Measurements from ENCODE around the gene SLAIN2.
"Not testable (repeated sequence)": the region's sequence is repeated elsewhere in the genome, so short reads cannot be mapped to it uniquely, and the experiment has no call there.

The SLAIN2 gene

DNA sequence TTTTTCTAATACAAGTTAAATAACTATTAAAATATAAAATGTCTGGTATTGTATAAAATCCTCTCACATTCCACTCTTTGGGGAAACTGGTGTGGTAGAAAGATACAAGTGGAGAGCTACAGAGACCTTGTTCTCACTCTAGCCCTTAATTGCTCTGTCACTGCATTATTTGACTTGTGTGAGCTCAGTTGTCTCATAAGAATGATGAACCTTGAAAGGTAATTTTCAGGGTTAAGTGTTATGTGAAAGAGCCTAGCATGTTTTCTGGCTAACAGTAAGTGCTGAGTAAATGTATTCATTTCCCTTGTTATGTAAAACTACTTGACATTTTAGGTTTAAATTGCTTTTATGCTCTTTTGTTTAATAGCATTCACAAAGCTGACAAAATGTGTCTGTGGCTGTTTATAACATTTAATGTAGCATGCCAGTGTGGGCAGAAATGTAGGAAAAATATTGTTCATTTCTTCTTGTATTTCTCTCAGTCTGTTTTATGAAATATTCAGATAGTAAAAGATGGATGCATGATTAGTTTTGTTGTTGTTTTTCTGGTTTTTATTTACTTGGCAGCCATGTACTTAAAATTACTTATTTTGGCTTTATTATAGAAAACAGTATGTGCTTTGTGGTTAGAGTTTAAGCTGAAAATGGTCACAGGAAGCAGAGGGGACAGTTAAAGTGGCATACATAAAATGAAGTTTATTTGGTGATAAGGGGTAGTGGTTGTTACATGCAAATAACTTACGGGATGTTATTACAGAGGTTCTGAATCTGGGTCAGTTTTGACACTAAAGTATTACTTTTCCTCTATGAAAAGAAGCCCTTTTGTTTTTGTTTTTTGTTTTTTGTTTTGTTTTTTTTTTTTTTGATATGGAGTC is 29.2 kb downstream of the SLAIN2 start:
- DNase-seq, result no peak

DNA sequence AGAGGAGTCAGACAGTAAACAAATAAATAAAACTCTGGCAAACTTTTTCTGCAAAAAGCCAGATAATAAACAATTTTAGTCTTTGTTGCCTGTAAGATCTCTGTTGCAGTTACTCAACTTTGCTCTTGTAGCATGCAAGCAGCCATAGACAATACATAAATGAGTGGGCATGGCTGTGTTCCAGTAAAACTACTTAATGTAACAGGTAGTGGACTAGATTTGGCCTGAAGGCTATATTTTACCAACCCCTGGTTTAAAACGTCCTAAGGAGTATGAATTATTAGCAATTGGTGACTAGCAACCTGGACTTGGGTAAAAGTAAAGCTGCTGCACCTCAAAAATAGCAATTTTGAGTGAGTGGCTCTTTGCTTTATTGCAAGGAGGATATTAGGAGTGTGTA is 30.9 kb downstream of the SLAIN2 start:
- DNase-seq, result no peak

DNA sequence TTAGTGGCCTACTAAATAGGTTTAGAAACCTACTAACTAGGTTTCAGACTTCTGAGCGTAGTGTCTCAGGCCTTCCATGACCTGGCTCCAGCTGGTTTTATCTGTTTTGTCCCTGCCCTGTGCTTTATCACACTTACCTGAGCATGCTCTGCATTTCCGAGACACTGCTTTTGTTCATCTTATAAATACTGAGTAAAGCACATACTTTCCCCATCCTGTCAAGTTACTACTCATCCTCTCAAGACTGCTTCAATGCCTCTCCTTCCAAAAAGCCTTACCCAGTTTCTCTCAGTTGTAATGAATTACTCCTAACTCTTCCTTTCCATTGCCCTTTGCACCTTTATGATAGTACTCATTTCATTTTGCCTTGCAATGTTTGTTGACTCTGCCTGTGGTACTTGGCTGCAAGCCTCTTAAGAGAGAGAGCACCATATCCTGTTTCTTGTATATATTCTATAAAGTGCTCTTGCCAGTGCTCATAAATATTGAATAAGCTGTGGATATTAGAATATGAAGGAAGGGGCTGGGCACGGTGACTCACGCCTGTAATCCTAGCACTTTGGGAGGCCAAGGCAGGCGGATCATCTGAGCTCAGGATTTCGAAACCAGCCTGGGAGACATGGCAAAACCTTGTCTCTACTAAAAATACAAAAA is 34.4 kb downstream of the SLAIN2 start:
- peak; percentile 87 for DNase-seq

DNA sequence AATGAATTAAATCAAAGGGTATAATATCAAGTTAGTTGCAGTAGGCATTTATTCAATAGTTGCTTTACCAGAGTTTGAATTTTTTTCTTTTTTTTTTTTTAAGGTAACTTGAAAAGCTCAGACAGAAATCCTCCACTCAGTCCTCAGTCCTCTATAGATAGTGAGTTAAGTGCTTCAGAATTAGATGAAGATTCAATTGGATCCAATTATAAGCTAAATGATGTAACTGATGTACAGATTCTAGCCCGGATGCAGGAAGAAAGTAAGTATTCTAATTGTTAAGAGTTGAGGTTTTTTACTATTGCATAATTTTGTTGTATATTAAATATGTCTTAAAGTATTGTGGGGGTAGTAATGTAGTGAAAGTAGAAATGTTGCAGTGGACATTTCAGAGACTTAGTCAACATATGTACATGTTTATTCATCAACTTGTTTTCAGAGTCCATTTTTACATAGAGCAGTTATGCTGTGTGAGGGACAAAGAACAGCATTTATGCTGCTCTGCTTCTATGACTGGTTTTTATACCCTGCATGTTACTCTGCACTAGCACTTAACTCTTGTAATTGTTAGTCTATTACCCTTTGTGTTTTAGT is 38.4 kb downstream of the SLAIN2 start:
- no peak for DNase-seq

DNA sequence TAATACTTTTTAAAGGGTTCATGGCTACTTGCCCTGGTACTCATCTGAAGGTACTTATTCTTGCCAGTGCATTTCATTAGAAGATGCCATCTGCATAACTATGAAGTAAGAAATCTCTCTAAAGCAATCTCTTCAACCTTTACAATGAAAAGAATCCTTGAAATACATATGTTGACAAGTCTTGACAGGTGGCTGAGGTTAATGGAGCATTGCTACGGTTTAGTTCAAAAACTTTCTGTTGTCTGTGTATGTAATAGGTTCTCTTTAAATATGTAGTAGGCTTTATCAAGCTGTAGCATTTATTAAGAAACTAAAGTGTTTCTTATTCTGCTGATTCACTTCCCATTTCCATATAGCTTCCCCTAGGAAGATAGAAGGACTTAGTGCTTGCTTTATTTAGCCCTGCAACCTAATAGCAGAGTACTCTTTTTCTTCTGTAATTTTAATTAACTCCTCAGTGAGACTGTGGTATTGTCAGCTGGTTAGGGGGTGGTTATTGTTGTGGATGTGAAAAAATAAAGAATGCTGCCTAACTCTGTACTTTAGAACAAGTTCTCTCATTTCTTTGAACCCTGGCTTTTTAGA is 39.3 kb downstream of the SLAIN2 start:
- DNase-seq, result no peak

DNA sequence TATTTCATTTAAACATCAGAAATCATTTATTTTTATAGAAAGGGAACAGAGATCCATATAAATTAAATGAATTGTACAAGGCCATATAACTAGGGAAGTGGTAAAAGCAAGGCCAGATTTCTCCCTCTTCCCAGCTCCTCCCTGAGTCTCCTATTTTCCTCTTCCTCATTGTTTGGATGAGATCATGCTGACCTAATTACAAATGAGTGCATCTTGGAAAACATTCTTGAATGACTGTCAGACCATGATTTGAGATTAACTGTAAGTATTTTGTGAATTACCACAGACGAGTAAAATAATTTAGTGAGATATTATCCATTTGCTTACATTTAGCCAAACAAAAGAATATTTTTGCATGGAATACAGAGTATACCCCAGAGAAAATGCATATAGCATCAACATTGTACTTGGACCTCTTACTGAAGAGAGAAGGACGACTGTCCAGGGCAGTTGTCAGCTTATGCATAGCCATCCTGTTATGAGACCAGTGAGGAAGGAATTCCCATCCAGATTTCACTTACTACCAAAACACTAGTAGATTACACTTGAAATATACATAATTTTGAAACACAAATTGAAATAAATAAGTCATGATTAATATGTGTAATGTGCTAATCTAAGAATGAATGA is 47.3 kb downstream of the SLAIN2 start:
- no peak for DNase-seq

DNA sequence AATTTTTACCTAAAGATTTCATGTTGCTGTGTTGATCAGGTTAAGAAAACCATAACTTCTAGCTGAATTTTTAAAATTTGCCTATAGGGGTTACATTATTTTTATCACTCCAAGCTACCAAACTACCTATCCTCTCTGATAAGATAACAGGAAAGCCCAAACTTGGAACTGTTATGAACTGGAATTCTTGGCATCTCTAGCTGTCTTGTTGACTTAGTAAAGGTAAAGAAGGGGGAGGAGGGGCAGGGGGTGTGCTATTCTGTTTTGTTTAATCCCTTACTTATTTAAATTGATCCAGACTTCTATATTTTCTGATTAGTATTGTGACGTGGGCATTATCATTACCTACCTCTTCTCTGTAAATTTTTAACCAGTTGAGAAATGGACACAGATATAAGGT is 54.7 kb downstream of the SLAIN2 start:
- DNase-seq, result no peak

DNA sequence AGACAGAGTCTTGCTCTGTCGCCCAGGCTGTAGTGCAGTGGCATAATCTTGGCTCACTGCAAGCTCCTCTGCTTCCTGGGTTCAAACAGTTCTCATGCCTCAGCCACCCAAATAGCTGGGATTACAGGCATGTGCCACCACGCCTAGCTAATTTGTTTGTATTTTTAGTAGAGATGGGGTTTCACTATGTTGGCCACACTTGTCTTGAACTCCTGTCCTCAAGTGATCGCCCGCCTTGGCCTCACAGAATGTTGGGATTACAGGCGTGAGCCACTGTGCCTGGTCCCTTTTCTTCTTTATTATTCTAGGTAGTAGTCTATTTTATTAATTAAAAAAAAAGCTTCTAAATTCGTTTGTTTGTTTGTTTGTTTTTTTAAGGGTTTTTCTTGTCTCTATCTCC is 59.1 kb downstream of the SLAIN2 start:
- DNase-seq, result no peak

DNA sequence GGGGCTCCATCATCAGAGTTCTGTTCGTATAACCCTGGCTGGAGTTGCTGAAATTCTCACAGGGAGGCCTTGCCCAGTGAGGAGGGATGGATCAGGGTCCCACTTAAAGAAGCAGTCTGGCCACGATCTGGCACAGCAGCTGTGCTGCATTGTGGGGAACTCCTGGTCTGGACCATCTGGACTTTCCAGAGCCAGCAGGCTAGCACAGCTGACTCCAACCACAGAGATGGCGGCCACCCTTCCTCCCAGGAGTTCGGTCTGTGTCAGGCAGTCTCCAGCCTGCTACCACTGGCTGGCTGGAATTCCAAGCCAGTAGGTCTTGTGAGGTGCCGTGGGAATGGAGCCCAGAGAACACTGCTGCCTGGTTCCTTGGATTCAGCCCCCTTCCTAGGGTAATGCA is 62.0 kb downstream of the SLAIN2 start:
- no peak for DNase-seq

DNA sequence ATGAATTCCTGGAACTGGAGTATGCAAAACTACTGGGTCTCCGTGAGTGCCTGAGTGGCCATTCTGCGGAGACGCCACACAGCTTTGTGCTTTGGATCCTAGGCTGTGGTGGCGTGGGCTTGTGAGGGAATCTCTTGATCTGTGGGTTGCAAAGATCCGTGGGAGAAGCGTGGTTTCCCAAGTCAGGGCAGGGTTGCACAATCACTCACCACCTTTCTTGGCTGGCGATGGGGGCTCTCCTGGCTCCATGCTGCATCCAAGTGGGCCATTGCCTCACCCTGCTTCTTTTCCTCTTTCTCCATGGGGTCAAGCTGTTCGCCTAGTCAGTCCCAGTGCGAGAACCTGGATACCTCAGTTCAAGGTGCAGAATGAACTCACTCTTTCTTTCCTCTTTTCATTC is 62.5 kb downstream of the SLAIN2 start:
- no peak for DNase-seq

DNA sequence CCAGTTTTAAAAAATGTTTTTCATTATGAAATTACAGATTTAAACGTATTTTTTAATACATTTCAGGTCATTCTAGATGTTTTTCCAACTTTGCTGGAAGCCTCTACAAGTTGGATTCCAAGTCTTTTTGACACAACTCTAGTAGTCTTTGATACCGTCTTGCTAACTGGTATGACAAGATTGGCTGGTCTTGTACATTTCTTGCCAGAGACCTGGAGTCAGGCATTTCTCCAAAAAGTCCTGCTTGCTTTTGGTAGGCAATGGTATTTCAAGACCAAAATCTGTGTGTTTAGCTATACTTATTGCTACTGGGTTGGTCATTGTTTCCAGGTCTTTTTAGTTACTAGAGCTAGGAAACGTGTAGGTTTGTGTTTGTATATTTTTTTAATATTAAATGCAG is 64.6 kb downstream of the SLAIN2 start:
- DNase-seq, result no peak

DNA sequence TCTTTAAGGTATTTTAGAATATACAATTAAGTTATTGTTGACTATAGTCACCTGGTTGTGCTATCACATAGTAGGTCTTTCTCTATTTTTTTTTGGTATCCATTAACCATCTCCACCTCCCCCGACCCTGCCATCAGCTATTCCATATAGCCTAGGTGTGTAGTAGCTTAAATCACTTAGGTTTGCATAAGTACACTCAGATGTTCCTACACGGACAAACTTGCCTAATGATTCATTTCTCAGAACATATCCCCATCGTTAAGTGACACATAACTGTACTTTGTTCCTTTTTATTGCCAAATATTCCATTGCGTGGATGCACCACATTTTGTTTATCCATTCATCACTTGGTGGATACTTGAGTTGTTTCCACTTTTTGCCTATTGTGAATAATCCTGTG is 67.9 kb downstream of the SLAIN2 start:
- no peak for DNase-seq

DNA sequence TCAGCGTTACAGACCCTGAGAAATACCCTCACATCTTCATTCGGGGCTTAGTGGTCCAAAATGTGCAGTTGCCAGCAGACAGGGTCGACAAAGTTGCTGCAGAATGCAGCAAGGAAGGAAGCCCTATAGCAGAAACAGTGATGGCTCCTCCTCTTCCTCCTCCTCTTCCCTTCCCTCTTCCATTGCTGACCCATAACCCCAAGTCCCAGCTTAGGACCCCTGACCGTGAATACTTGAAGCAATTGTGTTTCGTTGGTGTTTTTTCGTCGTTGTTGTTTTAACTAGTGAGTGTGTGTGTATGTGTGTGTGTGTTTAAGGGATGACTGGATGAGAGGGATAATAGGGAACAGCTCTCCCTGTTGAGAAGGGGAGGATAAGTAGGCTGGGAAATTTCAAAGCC is 69.5 kb downstream of the SLAIN2 start:
- DNase-seq, result no peak

DNA sequence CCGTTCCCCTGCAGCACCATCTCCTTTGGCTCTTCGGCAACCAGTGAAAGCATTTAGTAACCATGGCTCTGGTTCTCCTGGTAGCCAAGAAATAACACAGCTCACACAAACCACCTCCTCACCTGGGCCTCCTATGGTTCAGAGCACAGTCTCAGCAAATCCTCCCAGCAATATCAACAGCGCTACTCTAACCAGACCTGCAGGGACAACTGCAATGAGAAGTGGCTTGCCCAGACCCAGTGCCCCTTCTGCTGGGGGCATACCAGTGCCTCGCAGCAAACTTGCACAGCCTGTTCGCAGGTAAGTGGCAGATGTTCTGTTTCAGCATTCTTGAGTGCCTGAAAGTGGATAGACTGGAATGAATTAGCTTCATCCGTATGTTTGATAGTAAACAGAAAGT is 78.8 kb downstream of the SLAIN2 start:
- no peak for DNase-seq

DNA sequence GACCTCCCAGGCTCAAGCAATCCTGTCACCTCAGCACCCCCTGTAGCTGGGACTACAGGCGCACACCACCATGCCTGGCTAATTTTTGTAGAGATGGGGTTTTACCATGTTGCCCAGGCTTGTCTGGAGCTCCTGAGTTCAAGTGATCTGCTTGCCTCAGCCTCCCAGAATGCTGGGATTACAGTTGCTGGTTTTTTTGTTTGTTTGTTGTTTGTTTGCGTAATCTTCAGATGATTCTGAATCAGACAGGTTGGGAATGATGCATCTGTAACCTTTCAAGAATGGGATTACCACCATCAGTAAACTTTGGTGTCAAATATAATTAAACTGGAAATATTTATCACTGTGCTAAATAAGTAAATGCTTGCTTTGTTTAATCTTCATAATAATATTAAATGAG is 79.8 kb downstream of the SLAIN2 start:
- DNase-seq, result no peak

DNA sequence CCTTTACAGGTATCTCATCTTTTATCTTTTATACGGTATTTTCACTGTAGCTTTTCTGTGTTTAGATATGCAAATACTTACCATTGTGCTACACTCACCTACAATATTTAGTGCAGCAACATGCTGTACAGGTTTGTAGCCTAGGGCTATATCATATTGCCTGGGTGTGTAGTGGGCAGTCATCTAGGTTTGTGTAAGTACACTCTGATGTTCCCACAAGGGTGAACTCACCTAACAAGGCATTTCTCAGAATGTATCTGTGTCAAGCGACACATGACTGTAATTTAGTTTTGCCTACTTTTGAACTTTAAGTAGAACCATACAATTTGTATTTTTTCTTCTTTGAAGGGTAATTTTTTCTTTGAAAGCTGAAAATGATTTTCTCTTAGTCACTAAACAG is 87.6 kb downstream of the SLAIN2 start:
- DNase-seq, result no peak

DNA sequence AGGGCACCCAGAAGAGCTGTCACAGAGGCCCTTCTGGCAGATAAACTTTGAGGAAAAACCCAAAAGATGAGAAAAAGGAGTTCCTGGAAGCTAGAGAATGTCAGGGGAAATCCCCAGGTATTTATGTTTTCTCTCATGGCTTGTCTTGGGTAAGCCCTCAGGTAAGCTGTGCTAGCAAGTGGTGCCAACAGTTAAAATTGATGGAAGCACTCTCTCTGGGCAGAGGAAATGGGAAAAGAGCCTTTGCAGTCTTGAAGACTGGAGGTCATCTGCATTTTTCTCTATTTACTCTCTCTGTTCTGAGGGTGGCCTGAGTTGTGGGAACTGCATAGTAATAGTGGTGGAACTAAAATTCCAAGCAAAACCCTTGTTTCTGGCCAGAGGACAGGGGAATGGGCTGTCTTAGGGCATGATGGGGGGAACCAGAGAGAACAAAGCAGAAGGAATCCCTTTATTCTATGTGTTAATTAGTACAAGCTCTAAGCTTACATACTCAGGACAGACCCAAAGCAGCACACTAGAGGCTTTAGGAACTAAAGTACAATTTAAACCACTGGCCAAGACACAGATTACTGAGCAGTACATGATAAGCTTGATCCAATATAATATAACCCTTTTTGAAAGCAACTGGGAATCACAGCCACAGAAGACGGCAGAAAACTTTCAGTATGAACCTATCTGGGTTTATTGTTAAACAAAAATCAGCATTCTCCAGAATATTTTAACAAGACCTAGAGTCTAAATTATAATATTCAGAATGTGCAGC is 88.6 kb downstream of the SLAIN2 start:
- DNase-seq, result no peak

DNA sequence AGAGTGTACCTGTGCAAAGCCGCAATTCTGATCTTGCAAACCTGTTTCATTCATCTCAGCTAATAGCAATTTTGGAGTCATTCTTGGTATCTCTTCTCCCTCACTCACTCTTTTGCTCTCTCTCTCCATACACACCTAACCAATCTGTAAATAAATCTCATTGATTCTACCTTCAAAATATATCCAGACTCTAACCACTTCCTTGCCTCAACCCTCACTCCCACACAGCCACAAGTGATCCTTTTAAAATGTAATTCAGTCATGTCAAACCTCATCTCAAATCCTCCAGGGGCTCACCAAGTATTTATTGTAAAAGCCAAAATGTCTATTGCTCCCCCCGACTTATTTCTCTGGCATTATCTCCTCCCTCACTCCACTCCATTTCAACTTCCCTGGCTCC is 90.1 kb downstream of the SLAIN2 start:
- DNase-seq, result no peak

DNA sequence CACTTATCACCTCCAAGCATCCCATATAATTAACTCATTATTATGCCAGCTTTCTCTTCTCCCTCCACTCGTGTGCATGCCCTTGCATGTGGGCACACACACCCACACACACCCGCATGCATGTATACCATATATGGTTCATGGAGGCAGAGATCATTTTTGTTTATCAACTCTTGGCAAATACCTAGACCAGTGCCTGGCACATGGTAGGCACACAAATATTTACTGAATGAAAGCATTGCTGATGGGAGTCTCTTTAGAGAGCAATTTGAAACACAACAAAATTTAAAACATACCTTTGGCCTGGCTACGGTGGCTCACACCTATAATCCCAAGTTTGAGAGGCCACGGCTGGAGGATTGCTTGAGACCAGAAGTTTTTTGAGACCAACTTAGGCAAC is 90.7 kb downstream of the SLAIN2 start:
- no peak for DNase-seq

DNA sequence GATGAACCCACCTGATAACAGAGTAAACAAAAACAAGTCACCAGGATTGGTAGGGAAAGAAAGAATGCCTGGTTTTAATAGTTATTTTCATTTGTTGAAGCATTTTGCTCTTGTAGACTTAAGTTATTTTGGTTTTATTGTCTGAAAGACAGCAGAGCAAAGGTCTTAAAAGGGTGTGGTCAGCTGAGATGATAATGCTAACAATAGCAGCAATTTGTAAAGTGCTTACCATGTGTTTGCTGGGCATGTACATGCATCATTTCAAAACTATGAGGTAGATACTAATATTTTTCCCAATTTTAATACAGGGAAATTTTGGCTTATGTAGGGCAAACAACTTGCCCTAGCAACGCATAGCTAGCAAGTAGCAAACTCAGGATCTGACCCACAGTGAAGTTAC is 95.0 kb downstream of the SLAIN2 start:
- no peak for DNase-seq

DNA sequence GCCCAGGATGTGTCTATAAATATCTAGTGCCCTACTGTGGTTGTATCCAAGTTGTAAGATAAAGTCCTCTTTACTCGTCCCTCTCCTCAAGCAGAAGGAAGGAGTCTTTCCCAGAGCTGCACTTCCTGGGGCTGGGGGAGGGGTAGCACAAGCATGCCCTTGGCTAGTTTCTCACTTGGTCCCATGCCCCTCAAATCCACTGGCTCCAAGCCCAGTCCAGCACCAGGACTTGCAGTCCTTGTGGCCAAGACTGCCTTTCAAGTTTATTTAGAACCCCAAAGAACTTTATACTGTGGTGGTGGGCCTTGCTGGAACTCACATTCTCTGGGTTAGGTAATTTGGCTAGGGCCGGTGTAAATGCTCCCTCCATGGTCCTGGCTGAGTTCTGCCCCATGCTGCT is 98.7 kb downstream of the SLAIN2 start:
- DNase-seq, result no peak

DNA sequence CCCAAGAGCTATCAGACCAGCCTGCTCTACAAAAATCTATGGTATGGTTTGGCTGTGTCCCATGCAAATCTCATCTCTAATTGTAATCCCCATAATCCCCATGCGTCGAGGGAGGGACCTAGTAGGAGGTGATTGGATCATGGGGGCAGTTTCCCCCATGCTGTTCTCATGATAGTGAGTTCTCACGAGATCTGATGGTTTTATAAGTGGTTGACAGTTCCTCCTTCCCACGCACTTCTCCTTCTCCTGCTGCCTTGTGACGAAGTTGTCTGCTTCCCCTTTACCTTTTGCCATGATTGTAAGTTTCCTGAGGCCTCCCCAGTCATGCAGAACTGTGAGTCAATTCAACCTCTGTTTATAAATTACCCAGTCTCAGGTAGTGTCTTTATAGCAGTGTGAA is 99.6 kb downstream of the SLAIN2 start:
- DNase-seq, result not testable (repeated sequence)

DNA sequence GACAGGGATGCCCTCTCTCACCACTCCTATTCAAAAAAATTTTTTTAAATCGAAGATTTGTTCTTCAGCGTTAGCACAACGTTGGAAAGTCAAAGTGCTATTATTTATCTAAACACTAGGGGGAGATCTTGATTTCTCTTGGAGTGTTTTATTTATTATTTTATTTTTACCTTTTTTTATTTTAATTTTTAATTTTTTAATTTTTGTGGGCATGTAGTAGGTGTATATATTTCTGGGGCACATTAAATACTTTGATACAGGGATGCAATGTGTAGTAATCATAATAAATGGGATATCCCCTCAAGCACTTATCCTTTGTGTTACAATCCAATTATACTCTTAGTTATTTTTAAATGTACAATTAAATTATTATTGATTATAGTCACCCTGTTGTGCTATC is 104.4 kb downstream of the SLAIN2 start:
- DNase-seq, result no peak

Data from DMS153 (cell line).